Neuronal stem cell (in vitro differentiated cells): ENCODE data around the gene ROBO2.

Experiments
- DNase-seq: peaks from one replicate; pipeline ENCODE4 v3.0.0-alpha.2; 2013; ENCODE audit warnings: low spot score
- H2AFZ ChIP-seq: one replicate; pipeline ENCODE4 v1.6.1; 2013; ENCODE audit warnings: mild to moderate bottlenecking, low read length, inconsistent platforms
- H2AK5ac ChIP-seq: 2 replicates; pipeline ENCODE4 v1.6.1; 2013; ENCODE audit warnings: low read depth, mild to moderate bottlenecking, inconsistent platforms, low read length, moderate library complexity, mixed read lengths
- H2BK120ac ChIP-seq: 2 replicates; pipeline ENCODE4 v1.6.1; 2013; ENCODE audit warnings: low read depth, mild to moderate bottlenecking, inconsistent platforms, low read length, moderate library complexity, mixed read lengths
- H2BK12ac ChIP-seq: one replicate; pipeline ENCODE4 v1.6.1; 2013; ENCODE audit warnings: low read length, inconsistent platforms
- H2BK15ac ChIP-seq: 2 replicates; pipeline ENCODE4 v1.6.1; 2013; ENCODE audit warnings: mild to moderate bottlenecking, low read length, inconsistent platforms, mixed read lengths
- H2BK5ac ChIP-seq: one replicate; pipeline ENCODE4 v1.6.1; 2013; ENCODE audit warnings: inconsistent platforms, mild to moderate bottlenecking, low read length, moderate library complexity
- H3K14ac ChIP-seq: one replicate; pipeline ENCODE4 v1.6.1; 2013; ENCODE audit warnings: low read length, inconsistent platforms
- H3K18ac ChIP-seq: 2 replicates; pipeline ENCODE4 v1.6.1; 2013; ENCODE audit warnings: low read length, inconsistent platforms
- H3K23ac ChIP-seq: 2 replicates; pipeline ENCODE4 v1.6.1; 2013; ENCODE audit warnings: low read depth, mild to moderate bottlenecking, mixed read lengths, low read length, inconsistent platforms; ENCODE audit not compliant: poor library complexity
- H3K27ac ChIP-seq: replicated peaks from 3 replicates; pipeline ENCODE4 v1.5.1; 2013; ENCODE audit warnings: low read length, inconsistent platforms
- H3K27me3 ChIP-seq, 3 experiments: 2 replicates each; pipeline ENCODE4 v1.6.1; 2013; ENCODE audit warnings: low read length in 3 of 3, mild to moderate bottlenecking in 2 of 3, inconsistent platforms in 1 of 3, low read depth in 1 of 3, mixed read lengths in 1 of 3, moderate library complexity in 1 of 3; ENCODE audit not compliant: control insufficient read depth in 3 of 3, insufficient read depth in 3 of 3
- H3K36me3 ChIP-seq, 2 donors: replicated peaks in 1 of 2; 2 replicates each; pipeline ENCODE4 v1.6.1; 2013; ENCODE audit warnings: low read length in 2 of 2; ENCODE audit not compliant: control insufficient read depth in 2 of 2, insufficient read depth in 2 of 2
- H3K4ac ChIP-seq: 2 replicates; pipeline ENCODE4 v1.6.1; 2013; ENCODE audit warnings: inconsistent platforms, mild to moderate bottlenecking, low read length, moderate library complexity
- H3K4me1 ChIP-seq, 2 donors: 1 replicate in 1 of 2; 2 replicates in 1 of 2; pipeline ENCODE4 v1.6.1; 2013; ENCODE audit warnings: low read length in 2 of 2, low read depth in 1 of 2; ENCODE audit not compliant: control insufficient read depth in 2 of 2, insufficient read depth in 1 of 2
- H3K4me2 ChIP-seq: one replicate; pipeline ENCODE4 v1.6.1; 2013; ENCODE audit warnings: mild to moderate bottlenecking, low read length, inconsistent platforms; ENCODE audit not compliant: insufficient read depth, poor library complexity, severe bottlenecking
- H3K4me3 ChIP-seq, 2 donors: 2 replicates each; pipeline ENCODE4 v1.5.1; 2013; ENCODE audit warnings: low read length in 2 of 2, mild to moderate bottlenecking in 2 of 2, inconsistent platforms in 1 of 2, moderate library complexity in 1 of 2
- H3K79me1 ChIP-seq: one replicate; pipeline ENCODE4 v1.6.1; 2013; ENCODE audit warnings: low read depth, mild to moderate bottlenecking, inconsistent platforms, low read length, moderate library complexity
- H3K9ac ChIP-seq: one replicate; pipeline ENCODE4 v1.6.1; 2013; ENCODE audit warnings: mild to moderate bottlenecking, low read depth, low read length, inconsistent platforms; ENCODE audit not compliant: poor library complexity
- H3K9me3 ChIP-seq, 2 donors: replicated peaks in 1 of 2; 2 replicates each; pipeline versions ENCODE3 to v1.6.1; 2013; ENCODE audit warnings: low read length in 2 of 2, mild to moderate bottlenecking in 2 of 2, inconsistent platforms in 1 of 2, low read depth in 1 of 2, mixed read lengths in 1 of 2, moderate library complexity in 1 of 2; ENCODE audit not compliant: control insufficient read depth in 2 of 2, insufficient read depth in 1 of 2
- H4K8ac ChIP-seq: one replicate; pipeline ENCODE4 v1.6.1; 2013; ENCODE audit warnings: low read depth, mild to moderate bottlenecking, inconsistent platforms, low read length, moderate library complexity
- H4K91ac ChIP-seq: one replicate; pipeline ENCODE4 v1.6.1; 2013; ENCODE audit warnings: low read length, low read depth, mild to moderate bottlenecking, inconsistent platforms; ENCODE audit not compliant: poor library complexity
- WGBS, 2 donors: extraction: QIAGEN DNeasy Blood & Tissue Kit; methylation state at CpG; one replicate each; pipeline ENCODE4 v1.1.7; 2013; ENCODE audit warnings: missing lambda C conversion rate in 2 of 2, mixed read lengths in 1 of 2; ENCODE audit not compliant: insufficient read length in 2 of 2, insufficient replicate concordance in 1 of 2; ENCODE audit errors: extremely low coverage in 2 of 2; 5-methylcytosine and 5-hydroxymethylcytosine counted together

Gene ROBO2

DNA sequence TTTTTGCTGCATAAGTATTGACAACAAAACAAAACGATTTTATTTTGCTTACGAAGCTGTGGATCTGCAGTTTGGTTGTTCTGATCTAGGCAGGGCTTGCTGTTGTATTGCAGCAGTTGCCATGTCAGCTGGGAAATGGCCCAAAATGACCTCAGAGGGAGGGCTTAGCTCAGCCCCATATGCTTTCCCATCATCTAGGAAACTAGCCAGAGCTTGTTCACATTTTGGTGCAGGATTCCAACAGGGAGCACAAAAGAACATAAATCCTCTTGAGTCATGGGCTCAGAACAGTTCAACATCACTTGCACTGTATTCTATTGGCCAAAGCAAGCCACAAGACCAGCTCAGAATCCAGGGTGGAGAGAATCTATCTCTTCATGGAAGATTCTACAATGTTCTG is 42.2 kb upstream of the ROBO2 start:
- no peak overlapping the region for H2BK5ac ChIP-seq
- no peaks in the 10 kb centered on the region for H3K27me3 ChIP-seq
- no peaks in the 10 kb centered on the region for H3K9me3 ChIP-seq
- no peak overlapping the region for H3K4me2 ChIP-seq
- no peak overlapping the region for H4K8ac ChIP-seq
- H3K4me1 ChIP-seq = no peaks in the 10 kb centered on the region
- WGBS, 2 donors = no CpG with 5 or more reads among the region's 2 CpGs
- H2AK5ac ChIP-seq = no peak overlapping the region
- H2BK15ac ChIP-seq = no peak overlapping the region
- H3K4ac ChIP-seq = no peak overlapping the region
- H3K27ac ChIP-seq = no peak overlapping the region
- no peak overlapping the region for H3K9ac ChIP-seq
- no peak for DNase-seq
- H3K23ac ChIP-seq = no peak overlapping the region
- H3K14ac ChIP-seq = no peak overlapping the region
- no peak overlapping the region for H3K4me3 ChIP-seq
- H3K36me3 ChIP-seq = no peaks in the 10 kb centered on the region
- no peak overlapping the region for H3K18ac ChIP-seq
- H4K91ac ChIP-seq = no peak overlapping the region
- no peak overlapping the region for H2BK12ac ChIP-seq
- no peaks in the 10 kb centered on the region for H3K79me1 ChIP-seq
- H2AFZ ChIP-seq = peak overlapping the region; percentile 2
- no peak overlapping the region for H2BK120ac ChIP-seq

DNA sequence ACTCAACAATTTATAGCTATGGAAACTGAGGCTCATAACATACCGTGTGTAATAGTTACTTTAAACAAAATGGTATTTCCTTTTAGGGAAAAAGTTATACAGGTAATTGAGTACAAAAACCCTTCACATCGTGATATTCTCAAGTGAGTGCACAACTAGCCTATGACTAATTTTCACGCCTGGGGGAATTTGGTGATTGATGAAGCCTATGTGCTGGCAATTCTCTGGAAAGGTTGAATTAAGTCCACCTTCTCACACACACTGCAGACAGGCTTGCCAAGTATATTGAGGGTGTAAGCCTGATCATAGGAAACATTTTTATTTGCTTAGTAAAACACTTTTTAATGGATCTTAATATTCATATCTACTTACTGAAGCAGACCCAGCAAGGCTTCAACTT is 41.3 kb upstream of the ROBO2 start:
- no peak overlapping the region for H2AK5ac ChIP-seq
- no peak overlapping the region for H3K23ac ChIP-seq
- no peak overlapping the region for H3K18ac ChIP-seq
- no peak overlapping the region for H4K8ac ChIP-seq
- H3K36me3 ChIP-seq = no peaks in the 10 kb centered on the region
- no peak overlapping the region for H3K27ac ChIP-seq
- no peak overlapping the region for H2BK12ac ChIP-seq
- no peaks in the 10 kb centered on the region for H3K27me3 ChIP-seq
- DNase-seq = no peak
- no peak overlapping the region for H2AFZ ChIP-seq
- no peaks in the 10 kb centered on the region for H3K4me1 ChIP-seq
- no peaks in the 10 kb centered on the region for H3K9me3 ChIP-seq
- H2BK15ac ChIP-seq = no peak overlapping the region
- no peaks in the 10 kb centered on the region for H3K79me1 ChIP-seq
- H3K4me3 ChIP-seq = no peak overlapping the region
- no peak overlapping the region for H3K14ac ChIP-seq
- H3K4ac ChIP-seq = no peak overlapping the region
- no peak overlapping the region for H2BK120ac ChIP-seq
- H3K9ac ChIP-seq = no peak overlapping the region
- no peak overlapping the region for H2BK5ac ChIP-seq
- no peak overlapping the region for H3K4me2 ChIP-seq
- no peak overlapping the region for H4K91ac ChIP-seq
- no CpG with 5 or more reads among the region's 3 CpGs for WGBS, 2 donors

DNA sequence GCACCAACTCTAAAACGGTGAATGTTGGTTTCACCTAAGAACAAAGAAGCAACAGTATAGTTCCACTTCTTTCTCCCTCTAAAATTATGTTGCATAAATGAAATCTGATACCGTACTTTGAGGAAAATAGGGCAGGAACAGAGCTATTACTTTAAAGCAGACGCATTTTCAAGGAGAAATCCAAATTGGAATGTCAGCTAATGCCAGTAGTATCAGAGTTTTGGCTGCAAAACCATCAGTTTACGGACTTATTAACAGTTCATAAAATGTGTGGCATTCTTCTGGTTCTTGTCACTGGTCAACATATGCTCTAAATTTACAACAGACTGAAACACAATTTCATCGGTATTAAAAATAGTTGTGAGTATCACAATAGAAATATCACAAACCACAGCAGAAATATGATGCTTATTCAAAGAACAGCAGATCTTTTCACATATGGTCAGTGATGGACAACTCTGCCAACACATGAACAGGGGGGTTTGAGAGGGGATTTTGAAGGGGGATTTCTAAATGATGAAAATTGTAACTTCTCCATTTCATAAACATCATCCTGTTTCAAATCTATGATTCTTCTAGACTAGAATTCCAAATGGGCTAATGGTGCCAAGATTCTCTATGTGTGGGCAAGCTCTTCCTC is 38.7 kb upstream of the ROBO2 start:
- H4K91ac ChIP-seq = no peak overlapping the region
- H2BK120ac ChIP-seq = no peak overlapping the region
- no peaks in the 10 kb centered on the region for H3K4me1 ChIP-seq
- no peaks in the 10 kb centered on the region for H3K79me1 ChIP-seq
- H3K4me3 ChIP-seq = no peak overlapping the region
- no peak overlapping the region for H4K8ac ChIP-seq
- no peak overlapping the region for H2BK15ac ChIP-seq
- no peak overlapping the region for H2BK5ac ChIP-seq
- no peaks in the 10 kb centered on the region for H3K36me3 ChIP-seq
- WGBS, 2 donors = no CpG with 5 or more reads among the region's 5 CpGs
- DNase-seq = no peak
- H2AFZ ChIP-seq = no peak overlapping the region
- H3K4ac ChIP-seq = no peak overlapping the region
- H2BK12ac ChIP-seq = no peak overlapping the region
- no peaks in the 10 kb centered on the region for H3K9me3 ChIP-seq
- no peak overlapping the region for H3K14ac ChIP-seq
- H2AK5ac ChIP-seq = no peak overlapping the region
- no peaks in the 10 kb centered on the region for H3K27me3 ChIP-seq
- no peak overlapping the region for H3K23ac ChIP-seq
- H3K9ac ChIP-seq = no peak overlapping the region
- H3K27ac ChIP-seq = no peak overlapping the region
- H3K4me2 ChIP-seq = no peak overlapping the region
- H3K18ac ChIP-seq = no peak overlapping the region

DNA sequence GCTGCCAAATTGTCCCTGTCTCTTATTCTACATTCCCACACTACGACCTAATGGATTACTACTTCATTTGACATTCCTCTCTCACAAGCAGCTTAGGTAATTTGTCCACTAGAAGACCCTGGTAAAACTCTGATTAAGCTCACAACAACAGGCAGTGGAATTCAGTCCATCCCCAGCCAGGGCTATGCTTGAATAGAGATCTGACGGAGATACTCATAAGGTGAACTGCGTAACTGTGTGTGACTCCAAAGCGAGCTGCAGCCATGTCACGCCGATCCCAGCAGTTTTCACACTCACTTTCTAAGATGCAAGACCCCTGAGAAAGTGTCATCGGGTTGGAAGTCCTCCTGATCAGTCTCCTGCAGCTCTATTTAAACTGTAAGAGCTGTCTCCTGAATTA is 25.7 kb upstream of the ROBO2 start:
- Histone ChIP-seq H3K4me2 (no peak overlapping the region), H3K27ac (peak overlapping the region; percentile 29), H3K23ac (no peak overlapping the region), H2BK12ac (no peak overlapping the region), H3K9ac (no peak overlapping the region), H4K91ac (no peak overlapping the region), H3K14ac (no peak overlapping the region), H2BK5ac (no peak overlapping the region), H2AFZ (peak overlapping the region; percentile 31), H3K4ac (no peak overlapping the region), H3K79me1 (no peaks in the 10 kb centered on the region), H3K4me3 (no peak overlapping the region), H2BK120ac (no peak overlapping the region), H3K27me3 (peaks cover 0 to 2% (median 0%) of the 10 kb centered on the region in 3 experiments), H3K9me3 (peaks cover 0 to 1% of the 10 kb centered on the region in 2 donors), H4K8ac (no peak overlapping the region), H3K4me1 (peaks cover 0 to 5% of the 10 kb centered on the region in 2 donors), H3K36me3 (no peaks in the 10 kb centered on the region), H3K18ac (no peak overlapping the region), H2AK5ac (no peak overlapping the region), H2BK15ac (no peak overlapping the region)
- DNase-seq = peak; percentile 35
- WGBS, 2 donors = no CpG with 5 or more reads among the region's 7 CpGs
